ENCODE results near the gene FCRLB. TPM values are rescaled to one million over a fixed set of nuclear protein-coding genes. Genes with fewer than 3 reads are reported as not detected.

Gene FCRLB
- total RNA-seq, 3 donors from 2014 or later = 0.15 to 1.1 (median 0.33) TPM

- H3K9me3 ChIP-seq = no peaks in the 10 kb centered on the region
- H3K4me1 ChIP-seq = no peaks in the 10 kb centered on the region
- no peak for DNase-seq (ENCODE audit: low spot score in 2 of 2)
- H3K27ac ChIP-seq = no peak overlapping the region
- intact Hi-C loops (cut with DNase I; ENCODE audit: low total_unique reads) = no loop called here
- no peak for TF ChIP-seq CTCF (IDR thresholded peaks at IDR 0.05)
- TF ChIP-seq POLR2A (IDR thresholded peaks at IDR 0.05) = no peak
- TF ChIP-seq POLR2AphosphoS5 (IDR thresholded peaks at IDR 0.05) = no peak
- no peaks in the 10 kb centered on the region for H3K36me3 ChIP-seq
- H3K4me3 ChIP-seq = no peak overlapping the region
- H3K27me3 ChIP-seq = no peaks in the 10 kb centered on the region
Observed at GRCh38 chr1:161709373-161709772, 12.0 kb upstream of the FCRLB start.

- H3K27ac ChIP-seq = no peak overlapping the region
- TF ChIP-seq CTCF (IDR thresholded peaks at IDR 0.05) (no peak), POLR2A (IDR thresholded peaks at IDR 0.05) (no peak)
- no peak overlapping the region for H3K4me3 ChIP-seq
- intact Hi-C loops (cut with DNase I; ENCODE audit: low total_unique reads) = no loop called here
- H3K4me1 ChIP-seq = no peaks in the 10 kb centered on the region
- H3K9me3 ChIP-seq = no peaks in the 10 kb centered on the region
- no peaks in the 10 kb centered on the region for H3K36me3 ChIP-seq
- DNase-seq (ENCODE audit: low spot score in 2 of 2) = no peak
- no peaks in the 10 kb centered on the region for H3K27me3 ChIP-seq
Observed at GRCh38 chr1:161710560-161710959, 10.8 kb upstream of the FCRLB start.

- TF ChIP-seq CTCF (IDR thresholded peaks at IDR 0.05) (no peak), POLR2AphosphoS5 (IDR thresholded peaks at IDR 0.05) (no peak), POLR2A (IDR thresholded peaks at IDR 0.05) (no peak)
- no peak overlapping the region for H3K4me3 ChIP-seq
- no peaks in the 10 kb centered on the region for H3K4me1 ChIP-seq
- intact Hi-C loops (cut with DNase I; ENCODE audit: low total_unique reads) = no loop called here
- no peaks in the 10 kb centered on the region for H3K27me3 ChIP-seq
- no peak overlapping the region for H3K27ac ChIP-seq
- H3K9me3 ChIP-seq = no peaks in the 10 kb centered on the region
- no peaks in the 10 kb centered on the region for H3K36me3 ChIP-seq
- DNase-seq (ENCODE audit: low spot score in 2 of 2) = no peak
Observed at GRCh38 chr1:161718559-161719324, 2.6 kb upstream of the FCRLB start.

- Histone ChIP-seq H3K9me3 (no peaks in the 10 kb centered on the region), H3K27me3 (no peaks in the 10 kb centered on the region), H3K4me1 (no peaks in the 10 kb centered on the region), H3K36me3 (no peaks in the 10 kb centered on the region), H3K27ac (no peak overlapping the region), H3K4me3 (no peak overlapping the region)
- DNase-seq (ENCODE audit: low spot score in 2 of 2) = no peak
- intact Hi-C loops (cut with DNase I; ENCODE audit: low total_unique reads) = no loop called here
- no peak for TF ChIP-seq POLR2A (IDR thresholded peaks at IDR 0.05)
- no peak for TF ChIP-seq CTCF (IDR thresholded peaks at IDR 0.05)
- TF ChIP-seq POLR2AphosphoS5 (IDR thresholded peaks at IDR 0.05) = no peak
Observed at GRCh38 chr1:161719325-161719611, 2.1 kb upstream of the FCRLB start.

- intact Hi-C loops (cut with DNase I; ENCODE audit: low total_unique reads) = no loop called here
- no peak overlapping the region for H3K27ac ChIP-seq
- no peak for DNase-seq (ENCODE audit: low spot score in 2 of 2)
- no peaks in the 10 kb centered on the region for H3K36me3 ChIP-seq
- H3K4me3 ChIP-seq = no peak overlapping the region
- no peaks in the 10 kb centered on the region for H3K4me1 ChIP-seq
- TF ChIP-seq POLR2AphosphoS5 (IDR thresholded peaks at IDR 0.05) = no peak
- no peak for TF ChIP-seq POLR2A (IDR thresholded peaks at IDR 0.05)
- TF ChIP-seq CTCF (IDR thresholded peaks at IDR 0.05) = no peak
- H3K27me3 ChIP-seq = no peaks in the 10 kb centered on the region
- H3K9me3 ChIP-seq = no peaks in the 10 kb centered on the region
Observed at GRCh38 chr1:161720422-161720821, 922 bp upstream of the FCRLB start.

Data from breast epithelium (tissue), 4 donors.